Body of pancreas (tissue), 4 donors: ENCODE data around the gene EBLN2. TPM values are rescaled to one million over a fixed set of nuclear protein-coding genes. Genes with fewer than 3 reads are reported as not detected.

ENCODE experiments used
- ATAC-seq: fragments of 150-250 bp; one replicate; pipeline ENCODE4 v1.9.1; 2016
- DNase-seq, 4 donors: peaks; one replicate each; pipeline ENCODE4 v3.0.0-alpha.2; 2019
- H3K27ac ChIP-seq, 4 donors: fragments of 200-600 bp; sonication (generic); 1 replicate in 3 of 4; 2 replicates in 1 of 4; pipeline versions ENCODE4 v1.5.1 to v1.6.1; 2016 to 2019; ENCODE audit warnings: mild to moderate bottlenecking in 1 of 4, mixed read lengths in 1 of 4, moderate library complexity in 1 of 4
- H3K27me3 ChIP-seq, 2 donors: fragments of 200-600 bp; sonication (generic); one replicate each; pipeline ENCODE4 v1.6.0; 2016; ENCODE audit warnings: mild to moderate bottlenecking in 1 of 2
- H3K36me3 ChIP-seq, 2 donors: fragments of 200-600 bp; sonication (generic); replicated peaks in 1 of 2; 2 replicates each; pipeline ENCODE4 v1.5.1; 2016; ENCODE audit warnings: low read depth in 2 of 2; ENCODE audit not compliant: insufficient read depth in 1 of 2
- H3K4me1 ChIP-seq: fragments of 200-600 bp; sonication (generic); one replicate; pipeline ENCODE4 v1.6.0; 2016
- H3K4me3 ChIP-seq, 2 donors: fragments of 200-600 bp; sonication (generic); 1 replicate in 1 of 2; 2 replicates in 1 of 2; pipeline ENCODE4 v1.5.1; 2016 to 2019
- H3K9me3 ChIP-seq, 3 donors: fragments of 200-600 bp; sonication (generic); 1 replicate in 2 of 3; 2 replicates in 1 of 3; pipeline ENCODE4 v1.5.1; 2016
- POLR2A ChIP-seq, 3 donors: fragments of 450-650 bp; IDR thresholded peaks; one replicate each; pipeline ENCODE4 v1.6.1; 2016; ENCODE audit warnings: antibody characterized with exemption in 3 of 3, mild to moderate bottlenecking in 2 of 3
- WGBS, 2 donors: methylation state at CpG; one replicate each; pipeline ENCODE4 v1.1.5; 2017; 5-methylcytosine and 5-hydroxymethylcytosine counted together
- intact Hi-C: fragments of 100-400 bp; cut with DNase I; formaldehyde crosslinking; loops from one replicate; pipeline ENCODE4 v1.15.1; 2023
- total RNA-seq, 2 donors: library from RNA; depleted of rRNA; stranded (reverse); fragments of >200 nt; gene quantifications; one replicate each; pipeline ENCODE4 v1.1.0, GENCODE V29; 2016
- TF ChIP-seq, protein P1 (sequence below), 7 experiments: fragments of 450-650 bp in 4 of 7; fragments of 200-600 bp in 3 of 7; sonication (generic) in 3 of 7; IDR thresholded peaks; one replicate each; pipeline ENCODE4 v1.5.1; 2016 to 2019; ENCODE audit warnings: antibody characterized with exemption in 7 of 7

EBLN2 gene
- total RNA-seq, 2 donors from 2014 or later, result 6.7 to 11.5 TPM

DNA sequence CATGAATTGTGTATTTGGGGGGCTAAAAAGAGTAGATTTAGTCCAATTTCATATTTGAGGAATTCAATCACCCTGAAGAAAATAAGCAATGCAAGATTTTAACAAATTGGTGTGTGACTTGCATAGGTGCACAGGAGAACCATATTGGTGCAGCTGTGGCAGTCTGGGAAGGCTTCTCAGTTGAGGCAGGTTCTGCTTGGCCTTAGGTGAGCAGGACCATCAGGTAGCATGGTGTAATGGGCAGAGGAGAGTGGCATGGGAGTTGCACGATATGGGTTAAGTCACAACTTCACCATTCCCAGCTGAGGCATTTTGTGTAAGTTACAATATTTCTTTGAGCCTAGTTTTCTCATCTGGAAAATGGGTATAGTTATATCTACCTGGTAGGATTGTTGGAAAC lies 10.5 kb downstream of the EBLN2 start:
- H3K4me3 ChIP-seq, result no peak overlapping the region
- intact Hi-C loops, result no loop called here
- TF ChIP-seq, protein P1, sequence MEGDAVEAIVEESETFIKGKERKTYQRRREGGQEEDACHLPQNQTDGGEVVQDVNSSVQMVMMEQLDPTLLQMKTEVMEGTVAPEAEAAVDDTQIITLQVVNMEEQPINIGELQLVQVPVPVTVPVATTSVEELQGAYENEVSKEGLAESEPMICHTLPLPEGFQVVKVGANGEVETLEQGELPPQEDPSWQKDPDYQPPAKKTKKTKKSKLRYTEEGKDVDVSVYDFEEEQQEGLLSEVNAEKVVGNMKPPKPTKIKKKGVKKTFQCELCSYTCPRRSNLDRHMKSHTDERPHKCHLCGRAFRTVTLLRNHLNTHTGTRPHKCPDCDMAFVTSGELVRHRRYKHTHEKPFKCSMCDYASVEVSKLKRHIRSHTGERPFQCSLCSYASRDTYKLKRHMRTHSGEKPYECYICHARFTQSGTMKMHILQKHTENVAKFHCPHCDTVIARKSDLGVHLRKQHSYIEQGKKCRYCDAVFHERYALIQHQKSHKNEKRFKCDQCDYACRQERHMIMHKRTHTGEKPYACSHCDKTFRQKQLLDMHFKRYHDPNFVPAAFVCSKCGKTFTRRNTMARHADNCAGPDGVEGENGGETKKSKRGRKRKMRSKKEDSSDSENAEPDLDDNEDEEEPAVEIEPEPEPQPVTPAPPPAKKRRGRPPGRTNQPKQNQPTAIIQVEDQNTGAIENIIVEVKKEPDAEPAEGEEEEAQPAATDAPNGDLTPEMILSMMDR (IDR thresholded peaks at IDR 0.05), result no peak
- TF ChIP-seq POLR2A (IDR thresholded peaks at IDR 0.05), result no peak
- H3K4me1 ChIP-seq, result no peaks in the 10 kb centered on the region
- H3K36me3 ChIP-seq, result no peaks in the 10 kb centered on the region
- no peak for DNase-seq
- no peak for ATAC-seq
- no peak overlapping the region for H3K27ac ChIP-seq
- H3K27me3 ChIP-seq, result no peaks in the 10 kb centered on the region
- WGBS, 2 donors, result 88 to 100% methylated on average over 1 of the region's 1 CpG
- H3K9me3 ChIP-seq, result no peaks in the 10 kb centered on the region

- no peak overlapping the region for H3K4me3 ChIP-seq
- no peaks in the 10 kb centered on the region for H3K4me1 ChIP-seq
- DNase-seq (no peak), ATAC-seq (no peak)
- intact Hi-C loops, result no loop called here
- TF ChIP-seq, protein P1 (IDR thresholded peaks at IDR 0.05), result no peak
- no peak for TF ChIP-seq POLR2A (IDR thresholded peaks at IDR 0.05)
- no peaks in the 10 kb centered on the region for H3K27me3 ChIP-seq
- H3K9me3 ChIP-seq, result no peaks in the 10 kb centered on the region
- 76 to 79% methylated on average over 1 of the region's 1 CpG for WGBS, 2 donors
- H3K27ac ChIP-seq, result no peak overlapping the region
- no peaks in the 10 kb centered on the region for H3K36me3 ChIP-seq
These were observed 11.2 kb downstream of the EBLN2 start for GRCh38 chr3:73072634-73073033.

GRCh38 chr3:73073091-73073707 lies 11.7 kb downstream of the EBLN2 start:
- intact Hi-C loops, result no loop called here
- Histone ChIP-seq H3K4me1 (no peaks in the 10 kb centered on the region), H3K36me3 (no peaks in the 10 kb centered on the region), H3K4me3 (no peak overlapping the region), H3K27me3 (no peaks in the 10 kb centered on the region), H3K9me3 (no peaks in the 10 kb centered on the region), H3K27ac (no peak overlapping the region)
- ATAC-seq, result no peak
- 49 to 51% methylated on average over 4 of the region's 4 CpGs for WGBS, 2 donors
- DNase-seq, result no peak
- no peak for TF ChIP-seq POLR2A (IDR thresholded peaks at IDR 0.05)

- no peak for DNase-seq
- no peak for ATAC-seq
- H3K4me3 ChIP-seq, result no peak overlapping the region
- WGBS, 2 donors, result 78 to 83% methylated on average over 8 of the region's 8 CpGs
- no peaks in the 10 kb centered on the region for H3K9me3 ChIP-seq
- H3K4me1 ChIP-seq, result no peaks in the 10 kb centered on the region
- H3K27me3 ChIP-seq, result no peaks in the 10 kb centered on the region
- intact Hi-C loops, result no loop called here
- no peak for TF ChIP-seq POLR2A (IDR thresholded peaks at IDR 0.05)
- TF ChIP-seq, protein P1 (IDR thresholded peaks at IDR 0.05), result no peak
- no peaks in the 10 kb centered on the region for H3K36me3 ChIP-seq
- H3K27ac ChIP-seq, result no peak overlapping the region
These were observed 13.3 kb downstream of the EBLN2 start for GRCh38 chr3:73074781-73075180.

- 72 to 75% methylated on average over 17 of the region's 17 CpGs for whole genome bisulfite sequencing, 2 donors
- DNase-seq (no peak), ATAC-seq (no peak)
- H3K4me3 ChIP-seq, result no peak overlapping the region
- H3K27ac ChIP-seq, result no peak overlapping the region
- H3K27me3 ChIP-seq, result no peaks in the 10 kb centered on the region
- no peaks in the 10 kb centered on the region for H3K36me3 ChIP-seq
- intact Hi-C loops, result loop anchor here (10.0 kb wide), 1 partner anchor 146 kb away; no protein-coding TSS in a partner anchor
- TF ChIP-seq, protein P1 (IDR thresholded peaks at IDR 0.05), result no peak
- no peak for TF ChIP-seq POLR2A (IDR thresholded peaks at IDR 0.05)
- no peaks in the 10 kb centered on the region for H3K4me1 ChIP-seq
- no peaks in the 10 kb centered on the region for H3K9me3 ChIP-seq
These were observed 18.9 kb downstream of the EBLN2 start for GRCh38 chr3:73080216-73080966.
